Stimulated activated CD4-positive, alpha-beta T cell treated with anti-CD3 and anti-CD28 coated beads, Interleukin-4, amount 100 ng/mL, for 48 hours (primary cell): ENCODE measurements around the gene CACNB4.
"Not testable (repeated sequence)": the region's sequence is repeated elsewhere in the genome, so short reads cannot be mapped to it uniquely, and the experiment has no call there.

Experiments used
- DNase-seq, 2 donors: peaks; one replicate each; pipeline ENCODE4 v3.0.0-alpha.2; 2020; ENCODE audit warnings: low read depth in 2 of 2

The CACNB4 gene

GRCh38 chr2:152051436-152051835 is 47.4 kb downstream of the CACNB4 start:
- DNase-seq: no peak

DNA sequence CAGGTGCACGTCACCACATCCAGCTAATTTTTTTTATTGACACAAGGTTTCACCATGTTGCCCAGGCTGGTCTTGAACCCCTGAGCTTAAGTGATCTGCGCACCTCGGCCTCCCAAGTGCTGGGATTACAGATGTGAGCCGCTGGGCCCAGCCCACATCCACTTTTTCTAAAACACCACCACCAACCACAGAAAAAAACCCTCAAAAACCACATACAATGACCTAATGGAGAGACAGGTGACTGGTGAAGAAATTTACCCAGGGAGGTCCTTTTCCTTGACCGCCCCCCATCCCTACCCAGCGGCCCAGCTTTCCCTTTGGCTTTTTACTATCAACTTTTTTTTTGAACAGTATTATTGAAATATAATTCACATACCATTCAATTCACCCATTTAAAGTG is 47.9 kb downstream of the CACNB4 start:
- DNase-seq: no peak

GRCh38 chr2:152050341-152050740 is 48.5 kb downstream of the CACNB4 start:
- no peak for DNase-seq

DNA sequence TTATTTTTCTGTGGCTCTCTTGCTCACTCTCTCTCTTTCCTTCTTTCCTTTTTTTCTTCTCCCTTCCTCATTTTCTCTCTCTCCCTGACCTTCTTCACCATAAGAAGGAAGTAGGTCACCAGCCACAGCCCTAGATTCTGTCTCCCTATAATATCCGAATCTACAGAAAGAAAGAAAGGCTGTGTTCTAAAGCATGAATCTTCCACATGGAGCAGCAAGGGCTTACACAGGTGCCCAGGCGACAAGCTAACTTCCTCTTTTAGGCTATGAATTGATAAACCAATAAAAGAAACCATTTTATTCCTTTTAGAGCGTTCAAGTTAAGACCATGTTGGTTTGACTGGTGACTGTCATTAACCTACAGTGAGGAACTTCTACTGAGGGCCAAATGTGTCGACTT is 49.3 kb downstream of the CACNB4 start:
- DNase-seq: no peak

DNA sequence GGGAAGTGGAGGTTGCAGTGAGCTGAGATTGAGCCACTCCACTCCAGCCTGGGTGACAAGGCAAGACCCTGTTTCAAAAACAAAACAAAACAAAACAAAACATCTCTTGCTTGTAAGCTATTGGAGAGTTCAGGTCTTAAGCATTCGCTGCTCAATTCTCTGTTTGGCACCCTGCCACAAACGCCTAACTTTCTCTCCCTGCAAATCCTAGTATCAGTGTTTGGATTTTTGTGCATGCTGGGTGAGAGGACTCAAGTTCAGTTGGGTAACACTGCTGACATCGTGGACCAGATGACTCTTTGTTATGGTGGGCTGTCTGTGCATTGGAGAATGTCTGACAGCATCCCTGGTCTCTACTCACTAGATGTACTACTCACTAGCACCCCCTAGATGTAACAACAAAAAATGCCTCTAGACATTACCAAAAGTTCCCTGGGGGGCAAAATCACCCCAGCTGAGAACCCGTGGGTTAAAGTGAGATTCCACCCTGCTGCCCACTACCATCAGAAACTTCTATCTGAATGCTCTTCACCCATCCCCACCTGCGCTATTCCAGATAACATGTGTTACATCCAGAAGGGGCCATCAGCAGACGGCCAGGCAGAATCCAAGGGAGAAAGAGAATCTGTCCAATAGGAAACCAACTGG is 50.9 kb downstream of the CACNB4 start:
- DNase-seq: no peak

DNA sequence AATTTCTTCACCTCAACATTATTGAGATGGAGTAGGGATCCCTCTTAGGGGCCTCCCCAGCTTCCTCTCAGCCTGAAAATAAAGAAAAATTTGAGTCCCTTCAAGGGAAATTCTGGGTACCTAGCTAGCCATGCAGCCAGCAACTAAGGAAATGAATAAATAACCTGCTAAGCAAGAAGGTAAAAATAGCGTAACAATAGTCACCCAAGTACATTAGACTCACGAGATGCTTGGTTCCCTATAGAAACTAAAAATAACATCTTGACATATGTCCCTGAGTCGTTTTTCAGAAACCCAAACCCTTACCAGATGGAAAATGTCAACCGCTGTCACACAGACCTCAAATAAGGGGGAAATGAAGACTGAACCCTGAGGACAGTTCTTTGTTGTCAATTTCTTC is 51.9 kb downstream of the CACNB4 start:
- no peak for DNase-seq

GRCh38 chr2:152042636-152043615 is 55.9 kb downstream of the CACNB4 start:
- DNase-seq: no peak

DNA sequence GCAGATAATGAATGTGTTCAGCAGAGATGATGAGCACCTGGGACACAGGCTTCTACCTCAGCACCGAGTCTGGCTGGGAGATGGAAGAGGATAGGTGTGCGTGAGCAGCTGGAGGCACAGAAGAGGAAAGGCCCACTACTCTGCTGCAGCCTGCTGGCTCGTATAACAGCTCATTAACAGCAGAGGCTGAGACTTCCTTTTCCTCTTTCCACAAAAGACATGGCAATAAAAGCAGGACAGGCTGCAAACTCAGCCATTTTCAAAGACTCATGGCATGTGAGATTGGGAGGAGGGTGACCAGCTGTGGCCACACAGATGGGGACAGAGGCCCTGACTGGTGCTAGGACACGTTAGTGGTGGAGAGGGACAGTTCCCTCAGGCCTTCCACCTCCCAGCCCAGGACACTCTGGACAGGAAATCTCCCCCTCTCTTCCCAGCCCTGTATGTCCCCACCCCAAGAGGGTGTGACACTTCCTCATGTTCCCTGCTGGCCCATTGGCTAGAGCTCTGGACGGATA is 60.3 kb downstream of the CACNB4 start:
- no peak for DNase-seq

- DNase-seq: no peak
Observed at GRCh38 chr2:152037743-152038435, 61.0 kb downstream of the CACNB4 start.

GRCh38 chr2:152036611-152037469 is 62.0 kb downstream of the CACNB4 start:
- DNase-seq: peak; percentile 25 to 44

- DNase-seq: no peak
Observed at GRCh38 chr2:152034257-152034801, 64.5 kb downstream of the CACNB4 start.

DNA sequence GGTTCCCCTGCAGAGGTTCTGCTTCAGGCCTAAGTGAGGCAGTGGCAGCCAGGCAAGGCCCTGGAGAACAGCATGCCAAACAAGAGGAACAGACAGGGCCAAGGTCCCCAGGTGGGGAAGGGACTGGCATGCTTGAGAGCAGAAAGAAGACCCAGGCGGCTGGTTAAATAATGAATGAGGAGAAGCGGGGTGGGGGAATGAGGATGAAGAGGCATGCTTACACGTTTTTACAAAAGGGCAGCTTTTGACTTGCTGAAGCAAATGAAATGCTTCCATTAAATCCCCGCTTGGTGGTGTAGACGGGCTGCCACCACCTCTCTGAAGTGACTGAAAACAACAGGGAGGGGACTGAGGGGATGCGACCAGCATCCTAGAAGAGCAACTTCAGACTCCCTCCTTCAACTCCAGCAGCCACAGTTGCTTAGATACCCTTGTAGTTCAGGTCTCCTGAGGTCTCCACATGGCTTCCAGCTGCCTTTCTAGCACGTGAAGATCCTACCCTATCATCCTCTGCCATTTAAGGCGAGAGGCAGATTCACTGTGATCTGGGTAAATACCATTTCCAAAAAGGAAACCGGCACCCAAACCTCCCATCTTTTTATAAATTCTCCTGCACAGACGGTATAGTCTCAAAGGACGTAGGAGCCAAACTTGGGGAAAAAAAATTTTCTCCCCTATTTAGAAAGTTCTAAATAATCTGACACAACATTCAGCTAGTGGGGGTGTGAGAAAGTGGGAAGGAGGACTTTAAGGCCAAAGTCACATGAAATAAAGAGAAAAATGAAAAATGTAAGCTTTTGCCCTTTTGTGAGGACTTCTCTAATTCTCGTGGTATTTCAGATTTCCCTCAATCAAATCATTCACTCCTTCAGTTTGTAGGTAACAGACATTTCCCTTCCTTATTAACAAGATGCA is 65.6 kb downstream of the CACNB4 start:
- DNase-seq: no peak

- DNase-seq: no peak
Observed at GRCh38 chr2:152031747-152032306, 67.0 kb downstream of the CACNB4 start.

DNA sequence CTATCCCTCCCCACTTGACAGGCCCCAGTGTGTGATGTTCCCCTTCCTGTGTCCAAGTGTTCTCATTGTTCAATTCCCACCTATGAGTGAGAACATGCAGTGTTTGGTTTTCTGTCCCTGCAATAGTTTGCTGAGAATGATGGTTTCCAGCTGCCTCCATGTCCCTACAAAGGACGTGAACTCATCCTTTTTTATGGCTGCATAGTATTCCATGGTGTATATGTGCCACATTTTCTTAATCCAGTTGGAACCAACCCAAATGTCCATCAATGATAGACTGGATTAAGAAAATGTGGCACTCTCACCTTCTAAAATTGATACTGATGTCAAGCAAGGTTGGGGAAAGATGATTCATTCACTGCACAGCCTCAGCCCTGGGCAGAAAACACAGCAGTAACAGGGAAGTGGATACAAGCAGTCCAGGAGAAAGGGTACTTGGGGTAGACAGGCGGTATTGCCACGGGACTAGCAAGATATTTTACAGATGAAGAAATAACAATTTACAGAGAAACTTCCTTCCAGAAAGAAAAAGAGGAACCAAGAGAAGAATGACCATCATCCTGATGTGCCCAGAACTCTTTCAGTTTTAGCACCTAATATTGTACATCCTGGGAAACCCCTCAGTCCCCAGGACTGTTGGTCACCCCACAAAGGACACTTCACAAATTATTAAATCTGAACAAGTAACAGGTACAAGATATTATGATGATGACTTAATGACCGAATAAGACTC is 68.1 kb downstream of the CACNB4 start:
- DNase-seq: not testable (repeated sequence)

- DNase-seq: no peak
Observed at GRCh38 chr2:152028182-152028862, 70.5 kb downstream of the CACNB4 start.

DNA sequence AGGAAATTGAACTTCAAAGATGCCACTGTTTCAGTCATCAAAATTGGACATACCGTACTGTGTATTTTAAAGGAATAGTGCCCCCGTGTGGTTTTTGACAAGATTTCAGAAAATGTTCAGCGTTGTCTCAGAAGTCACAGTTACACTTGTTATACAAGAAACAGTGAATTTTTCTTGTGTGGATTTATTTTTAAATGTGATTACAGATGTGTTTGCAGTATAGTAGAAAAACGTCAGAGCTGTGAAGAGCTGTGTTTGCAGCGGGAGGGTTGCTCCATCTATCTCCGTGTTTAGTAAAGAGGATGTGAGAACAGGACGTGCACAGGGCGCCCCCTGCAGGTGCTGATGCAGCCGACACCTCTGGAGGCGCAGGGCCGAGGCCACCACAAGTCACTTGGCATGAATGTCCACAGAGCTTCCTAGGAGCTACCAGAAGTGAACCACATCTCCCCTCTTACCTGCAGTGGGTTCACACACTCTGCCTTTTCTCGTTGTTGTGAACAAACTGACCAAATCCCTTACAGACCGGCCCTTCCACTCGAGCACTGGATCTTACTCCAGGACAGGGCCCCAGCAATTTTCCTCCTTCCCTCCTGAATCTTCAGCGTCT is 73.1 kb downstream of the CACNB4 start:
- DNase-seq: peak; percentile 73 to 78

DNA sequence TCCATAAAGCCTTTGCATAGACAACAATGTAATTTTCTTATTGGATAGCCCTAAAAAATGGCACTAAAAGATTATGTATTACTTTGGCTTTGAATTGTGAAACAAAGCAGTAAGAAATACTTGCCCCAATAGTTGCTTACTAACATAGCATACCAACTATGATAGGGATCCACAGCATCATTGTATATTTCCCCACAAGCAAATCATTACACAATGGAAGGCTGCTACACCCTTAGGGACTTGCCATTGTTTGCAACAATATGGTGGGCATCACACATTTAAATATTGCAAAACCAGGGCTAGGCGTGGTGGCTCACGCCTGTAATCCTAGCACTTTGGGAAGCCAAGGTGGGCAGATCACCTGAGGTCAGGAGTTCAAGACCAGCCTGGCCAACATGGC is 74.4 kb downstream of the CACNB4 start:
- DNase-seq: no peak

- DNase-seq: no peak
Observed at GRCh38 chr2:152022090-152022489, 76.8 kb downstream of the CACNB4 start.
